ENCODE results near the gene PTPRT. TPM values are rescaled to one million over a fixed set of nuclear protein-coding genes. Genes with fewer than 3 reads are reported as not detected.

The PTPRT gene
- total RNA-seq, 4 donors from 2014 or later, result 0.04 TPM; not detected in 3

GRCh38 chr20:42376131-42376530, 813.6 kb downstream of the PTPRT start:
- Histone ChIP-seq H3K9me3 (no peaks in the 10 kb centered on the region), H3K27ac (no peak overlapping the region), H3K27me3 (peaks cover 7% of the 10 kb centered on the region), H3K4me3 (no peak overlapping the region), H3K36me3 (no peaks in the 10 kb centered on the region), H3K4me1 (no peaks in the 10 kb centered on the region)
- ATAC-seq, result no peak
- WGBS, 2 donors (ENCODE audit: low coverage in 1 of 2), result 76 to 84% methylated on average over 5 of the region's 6 CpGs
- TF ChIP-seq POLR2AphosphoS5 (IDR thresholded peaks at IDR 0.05) (no peak), POLR2A (IDR thresholded peaks at IDR 0.05) (no peak), CTCF (IDR thresholded peaks at IDR 0.05) (no peak), EP300 (IDR thresholded peaks at IDR 0.05) (no peak)

GRCh38 chr20:42373049-42373448, 816.7 kb downstream of the PTPRT start:
- Histone ChIP-seq H3K36me3 (no peaks in the 10 kb centered on the region), H3K27me3 (peaks cover 8% of the 10 kb centered on the region), H3K27ac (no peak overlapping the region), H3K4me3 (no peak overlapping the region), H3K4me1 (no peaks in the 10 kb centered on the region), H3K9me3 (no peaks in the 10 kb centered on the region)
- no peak for TF ChIP-seq POLR2A (IDR thresholded peaks at IDR 0.05)
- no peak for TF ChIP-seq POLR2AphosphoS5 (IDR thresholded peaks at IDR 0.05)
- no peak for TF ChIP-seq CTCF (IDR thresholded peaks at IDR 0.05)
- TF ChIP-seq EP300 (IDR thresholded peaks at IDR 0.05), result no peak
- no peak for ATAC-seq
- 81 to 86% methylated on average over 1 to 2 of the region's 2 CpGs for WGBS, 2 donors (ENCODE audit: low coverage in 1 of 2)

GRCh38 chr20:42370075-42370474, 819.6 kb downstream of the PTPRT start:
- no peaks in the 10 kb centered on the region for H3K4me1 ChIP-seq
- H3K36me3 ChIP-seq, result no peaks in the 10 kb centered on the region
- peaks cover 16% of the 10 kb centered on the region for H3K27me3 ChIP-seq
- TF ChIP-seq EP300 (IDR thresholded peaks at IDR 0.05), result no peak
- no peak for TF ChIP-seq POLR2AphosphoS5 (IDR thresholded peaks at IDR 0.05)
- no peak for TF ChIP-seq CTCF (IDR thresholded peaks at IDR 0.05)
- TF ChIP-seq POLR2A (IDR thresholded peaks at IDR 0.05), result no peak
- no peak overlapping the region for H3K4me3 ChIP-seq
- no peak for ATAC-seq
- H3K27ac ChIP-seq, result no peak overlapping the region
- H3K9me3 ChIP-seq, result no peaks in the 10 kb centered on the region
- WGBS, 2 donors (ENCODE audit: low coverage in 1 of 2), result 20% methylated on average over 1 of the region's 6 CpGs; no CpG with 5 or more reads in 1 of the 2 donors

- ATAC-seq, result no peak
- 67% methylated on average over 3 of the region's 3 CpGs; no CpG with 5 or more reads in 1 of the 2 donors for WGBS, 2 donors (ENCODE audit: low coverage in 1 of 2)
- Histone ChIP-seq H3K27me3 (peaks cover 16% of the 10 kb centered on the region), H3K4me3 (no peak overlapping the region), H3K36me3 (no peaks in the 10 kb centered on the region), H3K4me1 (no peaks in the 10 kb centered on the region), H3K9me3 (no peaks in the 10 kb centered on the region), H3K27ac (no peak overlapping the region)
- no peak for TF ChIP-seq POLR2A (IDR thresholded peaks at IDR 0.05)
- TF ChIP-seq EP300 (IDR thresholded peaks at IDR 0.05), result no peak
- no peak for TF ChIP-seq POLR2AphosphoS5 (IDR thresholded peaks at IDR 0.05)
- TF ChIP-seq CTCF (IDR thresholded peaks at IDR 0.05), result no peak
These were observed 820.8 kb downstream of the PTPRT start for GRCh38 chr20:42368910-42369309.

- Histone ChIP-seq H3K4me1 (no peaks in the 10 kb centered on the region), H3K27me3 (peaks cover 16% of the 10 kb centered on the region), H3K4me3 (no peak overlapping the region), H3K27ac (no peak overlapping the region), H3K36me3 (no peaks in the 10 kb centered on the region), H3K9me3 (no peaks in the 10 kb centered on the region)
- TF ChIP-seq EP300 (IDR thresholded peaks at IDR 0.05) (no peak), CTCF (IDR thresholded peaks at IDR 0.05) (no peak), POLR2AphosphoS5 (IDR thresholded peaks at IDR 0.05) (no peak), POLR2A (IDR thresholded peaks at IDR 0.05) (no peak)
- ATAC-seq, result no peak
- 64 to 69% methylated on average over 4 to 6 of the region's 6 CpGs for WGBS, 2 donors (ENCODE audit: low coverage in 1 of 2)
These were observed 823.1 kb downstream of the PTPRT start for GRCh38 chr20:42366626-42367025.

Measured in gastroesophageal sphincter (tissue), 4 donors.